Stimulated activated CD4-positive, alpha-beta T cell treated with anti-CD3 and anti-CD28 coated beads, TNF-alpha, amount 100 ng/mL, for 1 hour (primary cell): ENCODE measurements around the gene MCUR1.

Experiments used
- DNase-seq, 3 donors: peaks; one replicate each; pipeline ENCODE4 v3.0.0-alpha.2; 2020; ENCODE audit warnings: low read depth in 3 of 3, low spot score in 1 of 3

Gene MCUR1

DNA sequence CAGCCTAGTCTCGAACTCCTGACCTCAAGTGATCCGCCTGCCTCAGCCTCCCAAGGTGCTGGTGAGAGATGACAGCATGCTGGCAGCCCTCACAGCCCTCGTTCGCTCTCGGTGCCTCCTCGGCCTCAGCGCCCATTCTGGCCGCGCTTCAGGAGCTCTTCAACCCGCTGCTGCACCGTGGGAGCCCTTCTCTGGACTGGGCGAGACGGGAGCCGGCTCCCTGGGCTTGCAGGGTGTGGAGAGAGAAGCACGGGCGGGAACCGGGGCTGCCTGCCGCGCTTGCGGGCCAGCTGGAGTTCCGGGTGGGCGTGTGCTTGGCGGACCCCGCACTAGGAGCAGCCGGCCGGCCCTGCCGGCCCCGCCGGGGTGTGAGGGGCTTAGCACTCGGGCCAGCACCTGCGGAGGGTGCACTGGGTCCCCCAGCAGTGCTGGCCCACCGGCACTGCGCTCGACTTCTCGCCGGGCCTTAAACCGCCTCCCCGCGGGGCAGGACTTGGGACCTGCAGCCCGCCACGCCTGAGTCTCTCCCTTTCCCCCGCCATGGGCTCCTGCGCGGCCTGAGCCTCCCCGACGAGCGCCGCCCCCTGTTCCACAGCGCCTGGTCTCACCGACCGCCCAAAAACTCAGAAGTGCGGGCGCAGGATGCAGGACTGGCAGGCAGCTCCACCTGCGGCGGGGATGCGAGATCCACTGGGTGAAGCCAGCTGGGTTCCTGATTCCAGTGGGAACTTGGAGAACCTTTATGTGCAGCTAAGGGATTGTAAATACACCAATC lies 71.2 kb downstream of the MCUR1 start:
- DNase-seq, result no peak

DNA sequence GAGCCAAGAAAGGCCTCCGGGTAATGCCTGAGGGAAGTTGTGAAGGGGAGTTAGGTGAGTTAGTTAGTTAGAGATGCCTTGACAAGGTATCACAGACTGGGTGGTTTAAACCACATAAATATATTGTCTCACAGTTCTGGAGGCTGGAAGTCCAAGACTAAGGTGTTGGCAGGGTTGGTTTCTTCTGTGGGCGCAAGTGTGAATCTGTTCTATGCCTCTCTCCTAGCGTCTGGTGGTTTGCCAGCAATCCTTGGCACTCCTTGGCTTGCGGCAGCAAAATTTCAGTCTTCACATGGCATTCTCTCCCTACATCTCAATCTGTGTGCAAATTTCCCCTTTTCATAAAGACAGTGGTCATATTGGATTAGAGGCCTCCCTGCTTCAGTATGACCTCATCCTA lies 73.0 kb downstream of the MCUR1 start:
- no peak for DNase-seq
